Effector CD8-positive, alpha-beta T cell (primary cell): Measurements from ENCODE around the gene SPAG9.
A peak's percentile ranks its signal among the peaks of the same experiment; 100 is the strongest.
"Not testable (repeated sequence)": the region's sequence is repeated elsewhere in the genome, so short reads cannot be mapped to it uniquely, and the experiment has no call there.

ENCODE experiments used
- DNase-seq: peaks from one replicate; lab custom pipeline; 2025; lab: John Stamatoyannopoulos, UW

SPAG9 gene

DNA sequence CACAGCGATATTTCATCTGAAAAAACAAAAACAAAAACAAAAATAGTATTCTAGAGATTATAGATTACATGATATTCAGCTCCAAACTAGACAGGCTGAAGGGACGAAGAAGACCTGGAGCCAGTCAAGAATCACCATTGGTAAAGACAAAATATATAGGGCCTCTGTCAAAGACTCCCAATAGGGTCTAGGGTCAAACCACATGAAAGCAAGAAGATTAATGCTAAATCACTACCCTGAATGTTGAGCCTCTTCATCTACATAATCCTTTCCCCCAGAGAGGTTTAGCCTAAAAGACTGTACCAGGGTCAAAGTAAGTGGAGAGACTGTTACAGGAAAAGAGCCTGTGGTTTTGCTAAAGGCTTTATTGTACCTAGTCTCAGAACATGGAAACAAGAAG, 21.9 kb upstream of the SPAG9 start:
- no peak for DNase-seq

DNA sequence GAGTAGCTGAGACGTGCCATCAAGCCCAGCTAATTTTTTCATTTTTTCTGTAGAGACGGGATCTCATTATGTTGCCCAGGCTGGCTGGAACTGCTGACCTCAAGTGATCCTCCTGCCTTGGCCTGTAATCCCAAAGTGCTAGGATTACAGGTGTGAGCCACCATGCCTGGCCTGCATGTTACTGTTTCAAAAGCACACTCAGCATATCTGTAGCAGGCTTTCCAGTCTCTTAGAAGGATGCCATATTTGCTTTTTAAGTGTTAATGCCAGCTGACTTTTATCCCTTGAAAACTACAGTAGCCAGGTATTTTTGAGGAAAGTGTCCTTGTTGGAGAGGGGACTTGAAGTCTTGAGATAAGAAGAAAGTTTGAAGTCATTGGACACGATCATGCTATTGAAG, 15.3 kb upstream of the SPAG9 start:
- DNase-seq, result no peak

DNA sequence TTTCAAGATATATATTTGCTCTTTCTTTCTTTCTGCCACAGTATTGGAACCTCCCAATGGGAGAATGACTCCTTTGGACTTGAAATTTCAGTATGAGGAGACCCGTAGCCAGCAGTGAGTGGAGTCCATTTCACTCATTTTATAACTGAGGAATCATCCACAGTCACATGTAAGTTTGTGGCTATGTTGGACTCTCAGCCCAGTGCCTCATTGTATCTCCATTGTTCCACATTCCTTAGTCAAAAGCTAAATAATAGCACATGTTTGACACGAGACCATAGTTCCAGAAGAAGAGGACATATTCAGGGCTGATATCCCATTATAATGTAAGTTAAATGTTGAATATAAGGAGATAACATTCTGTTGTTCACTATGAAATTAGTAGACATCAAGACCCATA, 12.7 kb upstream of the SPAG9 start:
- DNase-seq, result no peak

DNA sequence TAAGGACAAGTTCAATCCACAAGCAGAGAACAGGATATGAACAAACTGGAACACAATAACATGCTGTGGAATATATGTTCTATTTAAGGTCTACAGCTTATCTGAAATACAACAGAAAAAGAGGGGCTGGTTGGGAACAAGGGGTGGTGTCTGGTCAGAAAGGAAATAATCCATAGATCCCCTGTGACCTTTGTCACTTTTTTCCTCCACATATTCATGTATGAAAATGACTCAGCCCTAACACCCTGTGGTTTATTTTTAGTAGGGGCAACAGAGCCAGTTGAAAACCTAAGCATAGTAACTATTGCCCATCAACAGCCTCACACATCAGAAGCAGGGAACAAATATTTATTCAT, 12.3 kb upstream of the SPAG9 start:
- DNase-seq, result no peak

DNA sequence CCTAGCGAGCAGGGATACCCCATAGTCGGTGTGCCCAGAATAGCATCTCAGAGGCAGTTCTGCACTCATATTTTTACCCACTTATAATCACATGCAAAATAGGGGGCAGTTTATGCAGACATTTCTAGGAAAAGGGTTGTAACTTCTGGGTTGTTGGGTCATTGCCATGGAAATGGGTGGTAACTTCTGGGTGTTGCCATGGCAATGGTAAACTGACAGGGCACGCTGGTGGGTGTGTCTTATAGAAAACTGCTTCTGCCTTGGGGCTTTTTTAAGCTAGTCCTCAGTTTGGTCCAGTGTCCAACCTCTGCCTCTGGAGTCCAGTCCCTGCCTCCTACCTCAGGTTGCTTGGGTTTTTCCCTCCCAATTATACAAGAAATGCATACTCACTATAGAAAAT, 7.4 kb upstream of the SPAG9 start:
- no peak for DNase-seq

DNA sequence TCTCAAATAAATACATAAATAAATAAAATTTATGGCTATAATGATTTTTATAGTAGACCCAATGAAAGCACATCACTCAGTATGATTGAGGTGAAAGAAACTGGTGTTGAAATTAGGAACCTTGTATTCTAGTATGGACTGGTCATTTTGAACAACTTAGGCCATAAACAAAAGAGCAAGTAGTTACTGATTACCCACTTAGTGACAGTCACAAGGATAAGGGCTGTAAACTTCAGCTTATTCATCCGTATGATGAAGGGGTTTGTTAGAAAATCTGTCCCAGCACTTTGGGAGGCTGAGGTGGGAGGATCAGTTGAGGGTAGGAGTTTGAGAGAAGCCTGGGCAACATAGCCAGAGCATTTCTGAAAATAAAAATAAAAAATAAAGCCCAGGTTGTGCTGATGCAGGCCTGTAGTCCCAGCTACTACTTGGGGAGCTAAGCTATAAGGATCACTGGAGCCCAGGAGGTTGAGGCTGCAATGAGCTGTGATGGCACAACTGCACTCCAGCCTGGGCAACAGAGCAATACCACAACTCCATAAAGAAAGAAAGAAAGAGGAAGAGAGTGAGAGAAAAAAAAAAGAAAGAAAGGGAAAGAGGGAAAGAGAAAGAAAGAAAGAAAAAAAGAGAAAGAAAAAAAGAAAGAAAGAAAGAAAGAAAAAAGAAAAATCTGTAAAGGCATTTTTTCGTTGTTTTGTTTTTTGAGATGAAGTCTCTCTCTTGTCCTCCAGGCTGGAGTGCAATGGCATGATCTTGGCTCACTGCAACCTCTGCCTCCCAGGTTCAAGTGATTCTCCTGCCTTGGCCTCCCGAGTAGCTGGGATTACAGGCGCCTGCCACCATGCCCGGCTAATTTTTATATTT, 4.2 kb upstream of the SPAG9 start:
- DNase-seq, result no peak

DNA sequence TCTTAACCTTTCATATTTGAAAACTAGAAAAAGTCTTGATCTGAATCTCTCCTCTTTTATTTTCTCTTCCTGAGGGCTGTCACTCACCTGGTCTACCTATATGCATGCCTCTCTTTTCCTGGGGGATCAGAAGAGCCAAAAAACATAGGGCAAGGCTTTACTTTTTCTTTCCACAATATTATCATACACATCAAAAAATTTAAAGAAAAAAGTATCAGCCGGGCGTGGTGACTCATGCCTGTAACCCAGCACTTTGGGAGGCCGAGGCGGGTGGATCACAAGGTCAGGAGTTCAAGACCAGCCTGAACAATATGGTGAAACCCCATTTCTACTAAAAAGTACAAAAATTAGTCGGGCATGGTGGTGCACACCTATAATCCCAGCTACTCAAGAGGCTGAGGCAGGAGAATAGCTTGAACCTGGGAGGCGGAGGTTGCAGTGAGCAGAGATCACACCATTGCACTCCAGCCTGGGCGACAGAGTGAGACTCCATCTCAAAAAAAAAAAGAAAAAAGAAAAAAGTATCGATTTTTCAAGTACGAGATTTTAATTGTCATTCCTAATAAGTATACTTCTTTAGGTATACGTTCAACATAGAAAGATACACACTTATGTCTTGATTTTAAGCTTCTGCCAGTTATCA, 1.9 kb upstream of the SPAG9 start:
- not testable (repeated sequence) for DNase-seq

DNA sequence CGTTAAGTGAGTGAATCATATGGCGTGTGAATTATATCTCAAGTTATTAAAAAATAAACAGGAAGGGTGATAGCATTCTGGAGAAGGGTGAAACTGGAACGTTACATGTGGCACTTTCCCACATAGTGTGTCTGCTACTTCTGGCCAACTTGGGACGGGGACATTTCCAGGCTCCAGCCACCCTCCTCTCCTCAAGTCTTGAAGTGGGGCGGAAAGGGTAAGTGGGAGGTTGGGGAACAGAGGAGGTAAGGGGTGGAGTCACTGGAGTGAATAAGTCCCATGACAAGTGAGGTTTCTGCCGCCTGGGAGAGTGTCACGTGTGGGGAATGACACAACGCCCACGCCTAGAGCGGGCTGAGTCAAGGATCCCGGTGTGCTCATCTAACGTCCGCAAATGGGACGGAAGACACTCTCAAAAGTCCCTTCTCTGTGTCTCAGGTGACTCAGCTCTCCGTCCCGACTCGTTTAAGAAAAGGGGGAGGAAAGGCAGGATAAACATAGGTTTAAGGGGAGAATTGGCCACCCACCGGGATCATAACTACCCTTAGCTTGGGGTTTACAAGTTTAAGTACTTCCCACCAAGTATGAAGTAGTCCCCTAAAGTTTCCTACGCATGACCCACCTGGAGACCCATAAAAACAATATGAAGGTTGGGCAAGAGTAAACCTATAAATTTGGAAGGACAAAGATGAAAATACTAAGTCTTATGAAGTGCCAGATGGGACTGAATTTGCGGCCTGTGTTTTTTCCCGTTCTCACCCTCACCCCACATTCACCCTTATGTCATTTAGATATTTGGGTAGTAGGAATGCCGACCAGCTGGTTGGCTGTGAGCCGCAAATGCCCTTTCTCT, 1.2 kb upstream of the SPAG9 start:
- DNase-seq, result peak; percentile 38

DNA sequence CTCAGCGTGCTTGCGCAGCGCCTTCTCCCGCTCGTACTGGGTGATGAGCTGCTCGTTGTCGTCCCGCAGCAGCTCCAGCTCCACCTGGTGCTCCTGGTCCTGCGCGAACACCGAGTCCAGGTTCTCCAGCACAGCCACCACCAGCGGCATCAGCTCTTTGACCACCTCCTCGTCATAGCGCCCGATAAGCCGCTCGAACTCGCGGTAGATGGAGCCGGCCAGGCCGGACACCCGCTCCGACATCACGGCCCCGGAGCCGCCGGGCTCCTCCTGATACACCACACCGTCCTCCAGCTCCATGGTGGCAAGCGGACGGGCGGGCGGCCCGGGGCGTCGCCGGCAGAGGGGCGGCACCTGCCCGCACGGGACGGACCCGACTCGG, 320 bp downstream of the SPAG9 start:
- peak; percentile 41 for DNase-seq

DNA sequence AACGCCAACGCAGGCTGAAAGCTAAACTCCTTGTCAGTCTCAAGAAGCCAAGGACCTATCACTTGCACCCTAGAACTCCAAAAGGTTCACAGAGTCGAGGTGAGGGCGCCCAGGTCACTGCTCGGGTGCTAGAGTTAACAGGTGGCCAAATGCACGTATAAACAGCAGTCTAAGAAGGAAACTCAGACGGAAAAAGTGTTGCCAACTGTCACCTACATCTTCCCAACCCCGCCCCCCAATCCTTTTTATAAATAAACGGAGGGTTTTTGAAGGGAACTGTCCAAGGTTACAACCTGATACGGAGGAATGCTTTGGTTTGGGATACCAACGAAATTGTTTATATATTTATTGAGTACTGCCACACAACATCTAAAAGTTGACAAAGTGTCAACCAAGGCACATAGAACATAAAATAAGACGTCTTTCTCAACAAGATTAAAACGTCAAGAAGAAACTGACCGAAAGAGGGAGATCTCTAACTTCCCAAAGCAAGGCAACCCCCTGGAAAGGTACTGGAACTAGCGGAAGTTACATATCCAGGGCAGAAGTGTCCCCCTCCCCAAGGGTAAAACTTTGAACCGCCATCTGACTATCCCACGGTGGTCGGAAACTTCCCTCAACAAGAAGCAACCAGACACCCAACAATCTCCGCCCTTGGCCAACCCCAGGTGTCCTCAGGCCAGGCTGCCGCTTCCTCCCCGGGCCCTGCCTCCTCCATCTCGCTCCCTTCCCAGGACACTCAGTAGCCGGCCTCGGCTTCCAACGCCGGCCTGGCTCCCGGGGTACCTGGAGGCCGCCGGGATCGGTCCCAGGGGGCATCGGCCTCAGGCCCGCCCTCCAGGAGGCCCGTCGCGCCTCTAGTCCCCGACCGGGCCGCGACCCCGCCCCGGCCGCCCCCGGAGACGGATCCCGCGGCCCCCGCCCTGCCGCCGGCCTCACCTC, 982 bp downstream of the SPAG9 start:
- DNase-seq, result peak; percentile 11

DNA sequence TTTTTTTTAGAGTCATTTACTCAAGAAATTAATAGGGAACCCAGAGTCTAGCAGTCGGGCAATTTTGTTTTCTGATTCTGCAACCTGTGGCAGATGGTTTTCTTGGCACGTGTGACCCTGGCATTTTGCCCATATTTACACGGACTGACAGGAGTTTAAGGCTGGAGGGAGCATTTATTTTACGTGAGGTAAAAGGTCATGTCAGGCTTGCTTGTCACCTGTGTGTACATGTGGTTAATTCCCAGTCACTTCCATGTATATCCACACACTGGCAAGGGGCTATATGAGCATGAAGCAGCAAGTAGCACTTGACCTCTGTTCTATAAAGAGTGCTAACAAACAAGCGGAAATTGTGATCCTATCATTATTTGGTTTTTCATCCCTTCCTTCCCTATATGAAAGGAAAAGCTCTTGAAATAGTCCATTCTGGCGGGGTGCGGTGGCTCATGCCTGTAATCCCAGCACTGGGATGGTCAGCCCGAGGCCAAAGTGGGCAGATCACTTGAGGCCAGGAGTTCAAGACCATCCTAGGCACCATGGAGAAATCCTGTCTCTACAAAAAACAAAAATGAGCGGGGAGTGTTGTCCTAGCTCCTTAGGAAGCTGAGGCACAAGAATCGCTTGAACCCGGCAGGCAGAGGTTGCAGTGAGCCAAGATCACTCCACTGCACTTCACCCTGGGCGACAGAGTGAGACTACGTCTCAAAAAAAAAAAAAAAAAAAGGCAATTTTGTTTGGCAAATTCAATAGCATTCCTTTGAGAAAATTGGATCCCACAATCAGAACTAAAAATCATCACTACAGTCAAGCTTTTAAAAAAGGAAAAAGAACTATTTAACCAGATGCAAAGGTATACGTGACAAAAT, 2.1 kb downstream of the SPAG9 start:
- DNase-seq, result no peak

DNA sequence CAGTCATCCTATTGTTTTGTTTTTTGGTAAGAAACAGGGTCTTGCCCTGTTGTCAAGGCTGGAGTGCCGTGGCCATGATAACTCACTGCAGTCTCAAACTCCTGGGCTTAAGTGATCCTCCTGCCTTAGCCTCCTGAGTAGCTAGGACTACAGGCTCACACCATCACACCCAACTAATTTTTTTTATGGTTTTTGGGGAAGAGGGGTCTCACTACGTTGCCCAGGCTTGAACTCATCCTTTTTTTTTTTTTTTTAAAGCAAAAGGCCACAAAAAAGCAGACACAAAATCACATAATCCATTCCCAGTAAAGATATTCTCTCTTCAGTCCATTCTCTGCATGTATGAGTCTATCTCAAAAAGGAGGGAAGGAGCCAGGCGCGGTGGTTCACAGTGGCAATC, 5.5 kb downstream of the SPAG9 start:
- DNase-seq, result no peak

DNA sequence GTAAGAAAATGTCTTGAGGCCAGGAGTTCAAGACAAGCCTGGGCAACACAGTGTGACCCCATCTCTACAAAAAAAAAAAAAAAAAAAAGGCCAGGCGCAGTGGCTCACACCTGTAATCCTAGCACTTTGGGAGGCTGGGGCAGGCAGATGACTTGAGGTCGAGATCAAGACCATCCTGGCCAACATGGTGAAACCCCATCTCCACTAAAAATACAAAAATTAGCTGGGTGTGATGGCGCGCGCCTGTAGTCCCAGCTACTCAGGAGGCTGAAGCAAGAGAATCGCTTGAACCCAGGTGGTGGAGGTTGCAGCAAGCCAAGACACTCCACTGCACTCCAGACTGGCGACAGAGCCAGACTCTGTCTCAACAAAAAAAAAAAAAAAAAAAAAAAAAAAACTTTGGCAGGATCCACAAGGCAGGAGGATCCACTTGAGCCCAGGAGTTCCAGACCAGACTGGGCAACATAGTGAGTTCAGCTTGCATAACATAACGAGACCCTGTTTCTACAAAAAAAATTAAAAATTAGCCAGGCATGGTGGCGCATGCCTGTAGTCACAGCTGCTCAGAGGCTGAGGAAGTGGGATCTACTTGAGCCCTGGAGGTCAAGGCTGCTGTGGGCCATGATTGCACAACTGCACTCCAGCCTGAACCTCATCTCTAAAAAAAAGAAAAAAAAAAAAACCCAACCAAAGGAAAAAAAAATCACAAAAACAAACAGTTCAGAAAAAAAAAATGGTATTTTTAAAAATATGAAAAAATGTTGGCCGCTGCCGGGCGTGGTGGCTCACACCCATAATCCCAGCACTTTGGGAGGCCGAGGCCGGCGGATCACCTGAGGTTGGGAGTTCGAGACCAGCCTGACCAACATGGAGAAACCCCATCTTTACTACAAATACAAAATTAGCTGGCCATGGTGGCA, 8.1 kb downstream of the SPAG9 start:
- not testable (repeated sequence) for DNase-seq

DNA sequence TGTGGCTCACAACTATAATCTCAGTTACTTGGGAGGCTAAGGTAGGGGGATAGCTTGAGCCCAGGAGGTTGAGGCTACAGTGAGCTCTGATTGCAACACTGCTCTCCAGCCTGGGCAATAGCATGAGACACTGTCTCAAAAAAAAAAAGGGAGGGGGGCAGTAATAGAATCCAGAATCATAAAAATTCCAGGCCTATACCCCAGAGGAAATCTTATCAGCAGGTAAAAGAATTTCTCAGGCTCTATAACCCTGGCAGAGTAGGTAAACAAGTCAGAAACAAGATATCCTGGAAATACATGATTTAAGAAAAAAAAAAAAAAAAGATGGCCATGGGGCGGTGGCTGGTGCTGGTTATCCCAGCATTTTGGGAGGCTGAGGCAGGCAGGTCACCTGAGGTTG, 12.9 kb downstream of the SPAG9 start:
- no peak for DNase-seq

DNA sequence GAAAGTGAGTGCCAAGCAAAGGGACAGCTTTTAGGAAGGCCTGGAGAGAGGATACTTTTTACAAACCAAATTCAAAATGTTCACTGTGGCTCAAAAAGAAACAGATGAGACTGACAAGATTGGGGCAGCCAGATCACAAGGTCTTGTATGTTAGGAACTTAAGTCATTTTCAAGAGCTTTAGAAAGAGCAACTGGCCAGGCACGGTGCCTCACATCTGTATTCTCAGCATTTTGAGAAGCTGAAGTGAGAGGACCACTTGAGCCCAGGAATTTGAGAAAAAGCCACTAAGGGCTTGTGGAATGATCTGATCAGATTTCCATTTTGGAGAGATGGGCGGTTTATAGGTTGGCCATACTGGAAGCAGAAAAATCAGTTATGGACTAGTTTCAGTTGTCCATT, 17.2 kb downstream of the SPAG9 start:
- DNase-seq, result no peak

DNA sequence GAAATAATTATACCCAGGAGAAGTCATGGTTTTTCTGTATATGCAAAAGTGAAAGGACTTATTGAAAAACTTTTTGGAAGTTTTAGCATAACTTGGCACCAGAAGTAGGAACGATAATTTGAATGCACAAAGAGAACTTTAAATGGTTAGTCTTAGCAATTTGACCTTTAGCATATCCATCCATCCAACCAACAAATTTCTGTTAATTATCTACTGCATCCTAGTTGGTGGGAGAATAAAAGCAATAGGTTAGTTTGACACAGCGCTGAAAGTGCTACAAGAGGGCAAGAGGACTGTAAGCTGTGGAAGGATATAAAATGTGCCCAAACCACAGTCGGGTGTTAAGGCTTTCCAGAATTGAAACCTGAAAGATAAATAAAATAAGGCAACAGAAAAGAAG, 17.6 kb downstream of the SPAG9 start:
- no peak for DNase-seq

DNA sequence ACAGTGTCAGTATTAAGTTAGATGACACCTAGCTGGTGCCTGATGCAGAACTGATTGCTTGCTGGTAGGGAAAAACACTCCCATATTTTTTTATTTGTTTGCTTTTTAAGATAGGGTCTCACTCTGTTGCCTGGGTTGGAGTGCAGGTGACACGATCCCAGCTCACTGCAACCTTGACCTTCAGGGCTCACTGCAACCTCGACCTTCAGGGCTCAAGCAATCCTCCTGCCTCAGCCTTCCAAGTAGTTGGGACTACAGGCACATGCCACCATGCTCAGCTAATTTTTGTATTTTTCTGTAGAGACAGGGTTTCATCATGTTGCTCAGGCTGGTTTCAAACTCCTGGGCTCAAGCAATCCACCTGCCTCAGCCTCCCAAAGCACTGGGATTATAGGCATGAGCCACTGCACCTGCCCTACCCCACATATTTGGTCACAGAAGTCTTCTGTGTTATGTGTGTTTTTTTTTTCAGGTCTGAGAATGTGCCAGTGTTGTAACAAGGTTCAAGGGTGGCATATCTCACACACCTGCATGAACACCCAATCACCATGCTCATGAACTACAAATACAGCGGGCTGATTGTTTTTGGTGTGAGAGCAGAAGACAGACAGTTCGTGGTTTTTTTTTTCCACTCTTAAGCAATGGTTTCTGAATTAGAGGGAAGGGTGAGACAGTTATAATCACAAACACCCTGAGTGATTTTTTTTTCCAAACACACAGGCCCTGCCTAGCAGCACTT, 22.8 kb downstream of the SPAG9 start:
- DNase-seq, result no peak

DNA sequence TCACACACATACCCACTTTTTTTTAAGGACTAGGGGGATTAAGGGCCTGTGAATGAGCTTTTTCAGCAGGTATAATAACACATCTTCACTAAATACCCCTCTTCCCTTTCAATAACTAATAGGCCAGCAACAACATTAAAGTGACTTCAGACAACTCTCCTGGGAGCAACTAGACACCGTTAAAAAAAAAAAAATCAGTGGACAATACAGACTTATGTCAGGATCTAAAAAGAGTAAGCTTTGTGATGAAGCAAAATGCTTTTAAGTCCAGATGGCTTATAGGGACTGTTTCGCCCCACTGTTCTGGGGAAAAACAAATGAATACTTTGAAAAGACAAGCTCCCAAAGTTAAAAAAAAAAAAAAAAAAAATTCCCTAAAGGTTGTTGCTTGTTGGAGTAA, 29.0 kb downstream of the SPAG9 start:
- no peak for DNase-seq

DNA sequence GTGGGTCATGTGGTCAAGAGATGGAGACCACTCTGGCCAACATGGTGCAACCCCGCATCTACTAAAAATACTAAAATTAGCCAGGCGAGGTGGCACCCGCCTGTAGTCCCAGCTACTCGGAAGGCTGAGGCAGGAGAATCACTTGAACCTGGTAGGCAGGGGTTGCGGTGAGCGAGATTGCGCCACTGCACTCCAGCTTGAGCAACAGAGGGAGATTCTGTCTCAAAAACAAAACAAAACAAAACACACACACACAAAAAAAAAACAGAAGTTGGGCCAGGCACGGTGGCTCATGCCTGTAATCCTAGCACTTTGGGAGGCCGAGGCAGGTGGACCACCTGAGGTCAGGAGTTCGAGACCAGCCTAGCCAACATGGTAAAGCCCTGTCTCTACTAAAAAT, 31.8 kb downstream of the SPAG9 start:
- DNase-seq, result not testable (repeated sequence)
